ENCODE data around the gene TPSG1. TPM values are rescaled to one million over a fixed set of nuclear protein-coding genes. Genes with fewer than 3 reads are reported as not detected.
"Not testable (repeated sequence)": the region's sequence is repeated elsewhere in the genome, so short reads cannot be mapped to it uniquely, and the experiment has no call there.

The TPSG1 gene
- total RNA-seq, 1 donor from 2014 or later = 1.7 TPM

GRCh38 chr16:1230471-1231212 lies 5.6 kb upstream of the TPSG1 start:
- DNase-seq (ENCODE audit: low spot score) = not testable (repeated sequence)

DNA sequence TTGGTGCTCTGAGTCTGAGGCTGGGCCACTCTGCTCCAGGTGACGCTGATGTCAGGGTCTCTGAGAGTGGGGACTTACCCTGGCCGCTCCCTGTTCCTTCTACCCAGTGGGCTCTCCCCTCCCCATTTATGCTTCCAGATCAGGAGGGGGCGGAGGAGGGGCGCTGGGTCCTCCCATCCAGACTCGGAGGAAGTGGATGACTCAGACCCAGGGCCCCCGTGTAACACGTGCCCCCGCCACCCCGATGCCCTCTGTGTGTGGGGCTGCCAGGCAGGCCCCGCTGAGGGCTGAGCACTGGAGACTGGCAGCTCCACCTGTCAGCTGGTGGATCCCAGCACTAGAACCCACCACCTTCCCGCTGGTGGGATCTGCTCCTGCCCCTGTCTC lies 5.0 kb upstream of the TPSG1 start, which contains the start of gene TPSB2:
TSS of gene TPSB2 (minus strand) at position 101 of the 387 bp plus-strand sequence. CDS start 233 bp downstream, outside the sequence.
- DNase-seq (ENCODE audit: low spot score) = not testable (repeated sequence)

DNA sequence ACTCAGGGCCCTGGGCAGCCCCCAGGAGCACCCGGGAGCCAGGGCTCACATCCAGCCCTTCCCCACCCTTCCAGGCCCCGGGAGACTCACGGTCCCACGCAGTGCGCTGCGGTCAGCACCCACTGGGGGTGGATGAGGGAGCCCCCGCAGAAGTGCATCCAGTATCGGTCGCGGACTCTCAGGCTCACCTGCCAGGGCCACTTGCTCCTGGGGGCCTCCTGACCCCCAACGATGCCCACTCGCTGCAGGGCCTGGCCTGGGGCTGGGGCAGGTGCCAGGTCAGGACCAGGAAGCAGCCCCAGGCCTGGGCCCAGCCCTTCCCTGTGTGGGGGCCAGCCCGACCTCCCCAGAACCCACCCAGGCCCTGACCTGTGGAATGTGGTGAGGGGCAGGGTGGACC lies 4.4 kb upstream of the TPSG1 start:
- DNase-seq (ENCODE audit: low spot score) = not testable (repeated sequence)

DNA sequence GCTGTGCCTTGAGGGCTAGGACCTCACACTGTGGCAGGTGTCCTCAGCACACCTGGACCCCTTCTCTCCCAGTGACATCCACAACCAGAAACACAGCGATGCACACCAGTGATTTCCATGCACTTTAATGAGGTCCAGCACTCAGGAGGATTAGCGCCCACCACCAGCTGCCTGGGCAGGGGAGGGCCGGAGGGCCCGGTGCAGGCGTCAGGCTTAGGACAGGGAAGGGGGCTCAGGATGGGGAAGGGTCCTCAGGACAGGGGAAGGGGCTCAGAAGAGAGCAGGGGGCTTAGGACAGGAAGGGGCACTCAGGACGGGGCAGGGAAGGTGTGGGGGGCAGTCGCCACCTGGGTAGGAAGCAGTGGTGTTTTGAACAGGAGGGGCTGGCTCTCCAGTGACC lies 3.2 kb upstream of the TPSG1 start:
- DNase-seq (ENCODE audit: low spot score) = not testable (repeated sequence)

GRCh38 chr16:1226692-1227091 lies 1.6 kb upstream of the TPSG1 start:
- not testable (repeated sequence) for DNase-seq (ENCODE audit: low spot score)

DNA sequence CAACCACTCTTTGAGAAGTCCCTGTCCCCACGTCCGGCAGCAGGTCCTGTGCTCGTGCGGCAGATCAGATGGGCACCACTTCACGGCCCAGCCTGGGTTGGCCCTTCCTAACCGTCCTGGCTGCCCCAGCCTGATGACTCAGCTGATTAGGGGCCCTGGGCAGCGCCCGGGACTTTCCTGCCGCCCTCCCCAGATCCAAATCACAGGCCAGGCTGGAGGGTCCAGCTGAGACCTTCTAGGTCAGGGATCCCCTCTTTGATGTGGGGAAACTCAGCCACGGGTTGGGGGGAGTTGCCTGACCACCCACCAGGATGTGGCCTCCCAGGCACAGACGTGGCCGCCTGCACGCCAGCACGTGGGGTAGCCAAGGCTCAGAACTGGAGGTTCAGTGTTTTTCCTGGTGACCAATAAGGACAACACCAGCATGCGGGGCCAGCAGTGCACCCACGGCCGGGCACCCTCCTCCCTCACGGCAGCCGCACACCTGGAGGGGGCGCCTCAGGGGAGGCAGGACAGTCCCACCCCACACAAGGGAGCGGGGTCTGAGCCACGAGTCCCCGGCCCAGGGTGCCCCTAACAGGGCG lies 752 bp upstream of the TPSG1 start:
- not testable (repeated sequence) for DNase-seq (ENCODE audit: low spot score)

- no peak for DNase-seq (ENCODE audit: low spot score)
Observed at GRCh38 chr16:1224558-1224957, 510 bp downstream of the TPSG1 start.

- no peak for DNase-seq (ENCODE audit: low spot score)
Observed at GRCh38 chr16:1223355-1224214, 1.5 kb downstream of the TPSG1 start.

GRCh38 chr16:1222553-1223354 lies 2.3 kb downstream of the TPSG1 start:
- no peak for DNase-seq (ENCODE audit: low spot score)

DNA sequence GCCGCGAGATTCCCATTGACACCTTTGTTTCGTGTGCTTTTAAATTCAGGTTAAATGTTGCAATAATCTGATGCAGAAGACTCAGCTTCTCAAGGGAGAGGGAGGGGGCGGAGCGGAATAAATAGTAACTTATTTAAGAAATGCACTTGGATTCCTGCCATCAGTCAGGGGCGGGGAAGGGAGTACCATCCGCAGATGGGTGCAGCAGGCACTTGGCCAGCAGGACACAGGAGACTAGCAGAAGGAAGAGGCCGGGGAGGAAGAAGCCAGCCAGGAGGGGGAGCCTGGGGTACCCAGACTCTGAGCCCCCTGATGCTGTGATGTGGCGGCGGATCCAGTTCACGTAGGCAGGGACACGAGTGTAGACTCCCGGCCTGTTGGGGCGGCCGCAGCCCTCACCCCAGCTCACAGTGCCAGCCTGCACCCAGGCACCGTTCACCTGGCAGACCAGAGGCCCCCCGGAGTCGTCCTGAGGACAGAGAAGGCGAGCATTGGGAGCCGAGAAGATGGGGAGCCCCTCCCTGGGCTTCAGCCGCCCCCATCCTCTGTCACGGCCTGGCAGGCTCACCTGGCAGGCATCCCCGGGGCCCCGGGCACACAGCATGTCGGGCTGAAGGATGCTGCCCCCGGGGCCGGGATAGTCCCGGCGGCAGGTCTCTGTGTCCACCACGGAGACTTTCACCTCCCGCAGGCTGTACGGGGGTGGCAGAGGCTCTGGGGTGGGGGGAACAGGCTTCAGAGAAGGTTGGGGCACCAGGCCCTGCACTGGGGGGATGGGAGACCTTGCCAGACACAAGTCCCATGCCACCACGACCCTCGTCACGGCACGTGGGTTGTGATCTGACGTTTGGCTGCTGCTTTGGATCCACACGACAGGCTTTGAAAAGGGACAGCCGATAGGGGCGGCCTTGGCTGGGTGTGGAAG lies 3.2 kb downstream of the TPSG1 start:
- no peak for DNase-seq (ENCODE audit: low spot score)

DNA sequence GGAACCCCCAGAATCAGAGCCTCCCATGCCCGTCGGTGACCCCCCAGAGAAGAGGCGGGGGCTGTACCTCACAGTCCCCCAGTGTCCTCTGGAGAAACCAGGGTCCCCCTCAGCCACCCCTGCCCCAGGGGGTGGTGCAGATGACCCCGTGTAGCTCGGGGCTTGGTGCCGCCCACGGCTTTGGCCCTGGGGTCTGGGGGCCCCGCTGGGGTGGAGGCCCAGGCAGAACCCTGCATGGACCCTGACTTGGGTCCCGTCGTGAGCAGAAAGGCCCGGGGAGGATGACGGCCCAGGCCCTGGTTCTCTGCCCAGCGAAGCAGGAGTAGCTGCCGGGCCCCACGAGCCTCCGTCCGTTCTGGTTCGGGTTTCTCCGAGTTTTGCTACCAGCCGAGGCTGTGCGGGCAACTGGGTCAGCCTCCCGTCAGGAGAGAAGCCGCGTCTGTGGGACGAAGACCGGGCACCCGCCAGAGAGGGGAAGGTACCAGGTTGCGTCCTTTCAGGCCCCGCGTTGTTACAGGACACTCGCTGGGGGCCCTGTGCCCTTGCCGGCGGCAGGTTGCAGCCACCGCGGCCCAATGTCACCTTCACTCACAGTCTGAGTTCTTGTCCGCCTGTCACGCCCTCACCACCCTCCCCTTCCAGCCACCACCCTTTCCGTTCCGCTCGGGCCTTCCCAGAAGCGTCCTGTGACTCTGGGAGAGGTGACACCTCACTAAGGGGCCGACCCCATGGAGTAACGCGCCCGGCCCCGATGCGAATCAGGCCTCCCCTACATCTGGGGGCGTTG lies 4.0 kb downstream of the TPSG1 start:
- no peak for DNase-seq (ENCODE audit: low spot score)

DNA sequence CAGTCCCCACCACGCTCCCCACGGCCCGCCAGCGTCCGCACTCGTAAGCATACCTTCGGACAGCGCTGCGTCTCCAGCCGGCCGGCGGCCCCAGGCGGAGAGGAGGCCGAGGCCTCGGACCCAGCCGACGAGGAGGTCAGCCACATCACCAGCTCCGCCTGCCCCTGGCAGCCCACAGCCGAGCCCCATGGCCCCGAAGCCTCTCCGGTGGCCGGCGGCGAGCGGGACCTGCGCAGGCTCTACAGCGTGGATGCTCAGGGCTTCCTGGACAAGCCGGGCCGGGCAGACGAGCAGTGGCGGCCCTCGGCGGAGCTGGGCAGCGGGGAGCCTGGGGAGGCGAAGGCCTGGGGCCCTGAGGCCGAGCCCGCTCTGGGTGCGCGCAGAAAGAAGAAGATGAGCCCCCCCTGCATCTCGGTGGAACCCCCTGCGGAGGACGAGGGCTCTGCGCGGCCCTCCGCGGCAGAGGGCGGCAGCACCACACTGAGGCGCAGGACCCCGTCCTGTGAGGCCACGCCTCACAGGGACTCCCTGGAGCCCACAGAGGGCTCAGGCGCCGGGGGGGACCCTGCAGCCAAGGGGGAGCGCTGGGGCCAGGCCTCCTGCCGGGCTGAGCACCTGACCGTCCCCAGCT lies 4.9 kb downstream of the TPSG1 start:
- no peak for DNase-seq (ENCODE audit: low spot score)

- no peak for DNase-seq (ENCODE audit: low spot score)
Observed at GRCh38 chr16:1218930-1219611, 6.0 kb downstream of the TPSG1 start.

DNA sequence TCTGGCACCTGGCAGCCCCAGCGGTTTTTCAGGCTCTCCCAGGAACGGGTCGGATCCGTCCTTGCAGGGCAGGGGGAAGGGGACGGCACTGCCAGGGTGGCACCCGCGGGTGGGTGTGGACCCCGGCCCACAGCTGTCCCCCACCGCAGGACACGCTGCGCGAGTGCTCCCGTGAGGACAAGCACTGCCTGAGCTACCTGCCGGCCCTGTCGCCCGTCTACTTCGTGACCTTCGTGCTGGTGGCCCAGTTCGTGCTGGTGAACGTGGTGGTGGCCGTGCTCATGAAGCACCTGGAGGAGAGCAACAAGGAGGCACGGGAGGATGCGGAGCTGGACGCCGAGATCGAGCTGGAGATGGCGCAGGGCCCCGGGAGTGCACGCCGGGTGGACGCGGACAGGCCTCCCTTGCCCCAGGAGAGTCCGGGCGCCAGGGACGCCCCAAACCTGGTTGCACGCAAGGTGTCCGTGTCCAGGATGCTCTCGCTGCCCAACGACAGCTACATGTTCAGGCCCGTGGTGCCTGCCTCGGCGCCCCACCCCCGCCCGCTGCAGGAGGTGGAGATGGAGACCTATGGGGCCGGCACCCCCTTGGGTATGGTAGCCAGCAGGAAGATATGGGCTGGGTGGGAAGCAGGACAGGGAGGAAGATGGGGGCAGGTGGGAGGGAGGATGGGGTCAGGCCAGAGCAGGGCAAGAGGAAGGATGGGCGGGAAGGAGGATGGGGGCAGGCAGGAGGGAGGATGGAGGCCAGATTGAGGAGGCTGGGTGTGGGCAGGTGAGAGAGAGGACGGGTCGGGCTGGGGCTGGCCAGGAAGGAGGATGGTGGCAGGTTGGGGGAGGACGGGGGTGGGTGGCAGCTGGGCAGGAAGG lies 6.8 kb downstream of the TPSG1 start:
- no peak for DNase-seq (ENCODE audit: low spot score)

GRCh38 chr16:1217526-1217925 lies 7.5 kb downstream of the TPSG1 start:
- DNase-seq (ENCODE audit: low spot score) = no peak

DNA sequence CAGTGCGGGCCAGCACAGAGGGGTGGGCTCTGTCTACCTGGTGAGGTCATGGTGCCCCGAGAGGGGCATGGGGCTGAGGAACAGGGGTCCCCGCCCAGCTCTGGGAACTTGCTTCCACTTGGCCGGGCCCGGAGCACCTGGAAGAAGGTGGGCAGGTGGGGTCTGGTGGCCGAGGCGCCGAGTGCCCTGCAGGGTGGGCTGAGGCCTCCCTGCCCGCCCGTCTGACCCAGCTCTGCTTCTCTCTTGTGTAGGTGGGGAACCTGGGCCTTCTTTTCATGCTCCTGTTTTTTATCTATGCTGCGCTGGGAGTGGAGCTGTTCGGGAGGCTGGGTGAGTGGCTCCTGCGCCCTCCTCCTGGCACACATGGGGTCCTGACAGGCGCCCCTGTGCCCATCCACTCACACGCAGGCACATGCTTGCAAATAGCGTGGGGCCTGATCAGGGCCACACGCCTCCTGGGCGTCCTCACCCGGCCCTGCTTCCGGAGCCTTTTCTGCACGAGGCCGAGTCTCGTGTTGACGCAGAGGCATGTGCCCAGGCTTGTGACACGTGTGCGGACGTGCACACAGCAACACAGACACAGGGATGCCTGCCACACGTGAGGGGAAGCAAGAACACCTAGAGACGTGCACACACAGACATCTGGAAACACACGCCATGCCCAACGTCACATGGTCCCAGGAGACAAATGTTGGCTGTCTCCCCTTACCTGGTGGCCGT lies 8.2 kb downstream of the TPSG1 start:
- DNase-seq (ENCODE audit: low spot score) = no peak

- no peak for DNase-seq (ENCODE audit: low spot score)
Observed at GRCh38 chr16:1216296-1216619, 8.8 kb downstream of the TPSG1 start.
